Common myeloid progenitor, CD34-positive (primary cell): ENCODE measurements around the gene PMEPA1.

ENCODE experiments used
- CTCF ChIA-PET: fragments of 350-600 bp; sonication (Branson Sonifier 250); formaldehyde crosslinking; loops from one replicate; lab custom pipeline; 2021; ENCODE audit warnings: antibody characterized with exemption; lab: Charles Lee
- POLR2A ChIA-PET: fragments of 350-600 bp; sonication (Branson Sonifier 250); formaldehyde crosslinking; loops from one replicate; lab custom pipeline; 2021; ENCODE audit warnings: antibody characterized with exemption; lab: Charles Lee
- DNase-seq, 3 donors: peaks; one replicate each; pipeline versions ENCODE4 v3.0.0 to v3.0.0-alpha.2; 2013
- H3K27ac ChIP-seq, 2 experiments: 1 replicate in 1 of 2; 2 replicates in 1 of 2; pipeline ENCODE4 v1.7.0; 2013; ENCODE audit warnings: inconsistent platforms in 2 of 2, low read length in 2 of 2, mild to moderate bottlenecking in 2 of 2, low read depth in 1 of 2, moderate library complexity in 1 of 2; ENCODE audit not compliant: severe bottlenecking in 2 of 2, insufficient read depth in 1 of 2, poor library complexity in 1 of 2
- H3K27me3 ChIP-seq, 5 experiments: replicated peaks in 2 of 5; 1 replicate in 3 of 5; 2 replicates in 2 of 5; pipeline versions ENCODE4 v1.6.1 to v1.7.0; 2013; ENCODE audit warnings: low read length in 4 of 5, mild to moderate bottlenecking in 2 of 5, moderate library complexity in 2 of 5, inconsistent platforms in 1 of 5; ENCODE audit not compliant: insufficient read depth in 5 of 5, control insufficient read depth in 4 of 5
- H3K36me3 ChIP-seq, 4 experiments: 1 replicate in 2 of 4; 2 replicates in 2 of 4; pipeline versions ENCODE4 v1.6.1 to v1.7.0; 2013; ENCODE audit warnings: low read length in 3 of 4, control low read depth in 1 of 4, mild to moderate bottlenecking in 1 of 4; ENCODE audit not compliant: control insufficient read depth in 4 of 4, insufficient read depth in 4 of 4
- H3K4me1 ChIP-seq, 4 experiments: 1 replicate in 3 of 4; 2 replicates in 1 of 4; pipeline versions ENCODE4 v1.6.1 to v1.7.1; 2013; ENCODE audit warnings: low read length in 3 of 4, mild to moderate bottlenecking in 3 of 4, control low read depth in 1 of 4, inconsistent platforms in 1 of 4, moderate library complexity in 1 of 4; ENCODE audit not compliant: control insufficient read depth in 4 of 4, insufficient read depth in 4 of 4; ENCODE audit errors: control extremely low read depth in 1 of 4
- H3K4me3 ChIP-seq, 7 experiments: 1 replicate in 4 of 7; 2 replicates in 3 of 7; pipeline versions ENCODE4 v1.5.1 to v1.7.0; 2013; ENCODE audit warnings: mild to moderate bottlenecking in 7 of 7, low read length in 6 of 7, moderate library complexity in 6 of 7, inconsistent platforms in 2 of 7, low read depth in 2 of 7, control low read depth in 1 of 7; ENCODE audit not compliant: insufficient read depth in 4 of 7, control insufficient read depth in 1 of 7; ENCODE audit errors: extremely low read depth in 1 of 7
- H3K9me3 ChIP-seq, 5 experiments: 1 replicate in 4 of 5; 2 replicates in 1 of 5; pipeline versions ENCODE4 v1.6.1 to v1.7.1; 2013; ENCODE audit warnings: low read length in 4 of 5, mild to moderate bottlenecking in 2 of 5, inconsistent platforms in 1 of 5, low read depth in 1 of 5, moderate library complexity in 1 of 5; ENCODE audit not compliant: control insufficient read depth in 4 of 5, insufficient read depth in 2 of 5; ENCODE audit errors: control extremely low read depth in 1 of 5
- WGBS: methylation state at CpG from one replicate; pipeline ENCODE4 v1.1.5; 2013; ENCODE audit not compliant: insufficient coverage; 5-methylcytosine and 5-hydroxymethylcytosine counted together

Gene PMEPA1

DNA sequence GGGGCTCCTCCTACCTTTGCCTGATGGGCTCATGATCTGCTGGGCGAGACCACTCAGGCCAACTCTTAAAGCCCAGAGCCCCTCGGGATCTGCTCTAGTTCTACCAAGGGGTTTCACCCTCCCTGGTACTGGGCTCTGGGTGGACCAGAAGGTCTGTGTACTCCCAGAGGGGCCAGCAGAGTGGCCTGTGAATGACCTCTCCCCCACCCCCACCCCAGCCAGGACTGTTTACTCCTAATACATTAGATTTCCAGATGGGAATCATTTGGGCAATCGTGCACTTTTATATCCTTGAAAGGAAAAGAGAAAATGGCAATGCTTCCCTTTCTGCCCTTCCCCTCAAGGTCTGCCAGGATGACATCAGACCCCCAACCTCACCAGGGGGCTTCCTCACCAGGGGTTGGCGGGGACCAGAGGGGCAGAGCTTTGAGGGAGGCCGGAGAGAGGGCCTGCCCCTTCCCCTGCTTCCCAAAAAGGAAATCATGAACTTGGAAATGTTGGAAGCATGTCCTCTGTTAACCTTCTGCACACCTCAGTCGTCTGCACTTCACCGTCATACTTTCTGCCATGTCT lies 37.1 kb upstream of the PMEPA1 start:
- 88% methylated on average over 5 of the region's 7 CpGs for WGBS

DNA sequence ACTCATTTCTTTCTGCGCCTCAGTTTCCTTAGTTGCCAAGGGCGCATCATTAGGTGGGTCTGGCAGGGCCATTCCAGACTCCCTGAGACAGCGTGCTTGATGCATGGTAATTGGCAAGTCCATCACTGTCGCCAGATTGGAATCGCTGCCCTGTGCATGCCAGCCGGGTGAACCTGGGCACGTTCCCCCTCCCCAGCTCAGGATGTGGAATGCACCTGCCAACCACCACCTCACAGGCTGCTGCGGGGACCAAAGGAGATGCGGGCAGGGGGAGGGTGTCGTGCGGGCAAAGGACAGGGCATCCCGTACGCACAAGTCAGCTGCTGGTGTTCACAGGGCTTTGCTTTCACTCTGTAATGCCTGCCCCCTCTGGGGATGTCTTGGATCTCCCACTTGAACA lies 36.4 kb upstream of the PMEPA1 start:
- Histone ChIP-seq H3K27me3 (no peaks in the 10 kb centered on the region), H3K4me1 (peaks cover 0 to 29% (median 25%) of the 10 kb centered on the region in 4 experiments), H3K27ac (no peak overlapping the region), H3K4me3 (no peak overlapping the region), H3K36me3 (no peaks in the 10 kb centered on the region), H3K9me3 (no peaks in the 10 kb centered on the region)
- DNase-seq: no peak
- CTCF ChIA-PET: no interaction called here
- POLR2A ChIA-PET: no interaction called here
- WGBS: 95% methylated on average over 13 of the region's 13 CpGs

More for the DNA sequence above, 37.1 kb upstream of the PMEPA1 start:
- no peaks in the 10 kb centered on the region for H3K36me3 ChIP-seq
- H3K27ac ChIP-seq: no peak overlapping the region
- H3K4me1 ChIP-seq: peaks cover 0 to 29% (median 25%) of the 10 kb centered on the region in 4 experiments
- peaks cover 0 to 3% (median 0%) of the 10 kb centered on the region in 5 experiments for H3K9me3 ChIP-seq
- ChIA-PET POLR2A (no interaction called here), CTCF (no interaction called here)
- DNase-seq: no peak
- no peak overlapping the region for H3K4me3 ChIP-seq
- H3K27me3 ChIP-seq: no peaks in the 10 kb centered on the region

DNA sequence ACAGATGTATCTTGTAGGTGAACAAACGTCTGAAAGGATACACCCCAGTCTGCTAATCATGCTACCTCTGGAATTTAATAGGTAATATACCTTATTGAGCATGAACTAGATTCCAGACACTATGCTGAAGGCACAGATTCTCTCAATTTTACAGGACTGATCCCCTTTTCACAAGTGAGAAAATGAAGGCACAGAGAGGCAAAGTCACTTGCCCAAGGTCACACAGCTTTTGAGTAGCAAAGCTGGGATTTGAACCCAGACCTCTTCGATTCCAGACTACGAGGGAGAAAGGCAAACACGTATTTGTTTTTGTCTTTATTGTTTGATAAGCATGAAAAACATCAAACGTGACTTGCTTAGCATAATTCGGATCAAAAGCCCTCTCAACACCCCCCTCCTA lies 34.4 kb upstream of the PMEPA1 start:
- CTCF ChIA-PET: no interaction called here
- 96% methylated on average over 4 of the region's 6 CpGs for WGBS
- Histone ChIP-seq H3K27me3 (no peaks in the 10 kb centered on the region), H3K9me3 (no peaks in the 10 kb centered on the region), H3K27ac (no peak overlapping the region), H3K4me3 (no peak overlapping the region), H3K4me1 (peaks cover 0 to 18% (median 16%) of the 10 kb centered on the region in 4 experiments), H3K36me3 (no peaks in the 10 kb centered on the region)
- POLR2A ChIA-PET: no interaction called here
- no peak for DNase-seq

DNA sequence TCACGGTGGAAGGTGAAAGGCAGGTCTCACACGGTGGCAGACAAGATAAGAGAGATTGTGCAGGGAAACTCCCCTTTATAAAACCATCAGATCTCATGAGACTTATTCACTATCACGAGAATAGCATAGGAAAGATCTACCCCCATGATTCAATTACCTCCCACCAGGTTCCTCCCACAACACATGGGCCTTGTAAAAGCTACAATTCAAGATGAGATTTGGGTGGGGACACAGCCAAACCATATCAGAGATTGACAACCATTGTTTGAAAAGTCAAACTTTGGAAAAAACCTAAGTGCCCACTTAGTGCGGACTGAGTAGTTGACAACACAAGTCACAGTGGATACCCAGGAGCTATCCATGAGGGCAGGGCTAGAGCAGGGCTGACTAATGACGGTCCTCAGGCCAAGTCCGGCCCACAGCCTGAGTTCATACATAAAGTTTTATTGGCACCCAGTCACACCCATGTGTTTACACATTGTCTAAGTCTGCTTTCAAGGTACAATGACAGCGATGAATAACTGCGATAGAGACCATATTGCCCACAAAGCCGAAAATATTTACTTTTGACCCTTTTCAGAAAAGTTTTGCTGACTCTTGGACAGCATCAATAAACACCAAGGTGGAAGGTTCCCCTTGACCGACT lies 33.8 kb upstream of the PMEPA1 start:
- Histone ChIP-seq H3K4me1 (peaks cover 0 to 12% (median 10%) of the 10 kb centered on the region in 4 experiments), H3K9me3 (no peaks in the 10 kb centered on the region), H3K27ac (no peak overlapping the region), H3K36me3 (no peaks in the 10 kb centered on the region), H3K27me3 (no peaks in the 10 kb centered on the region), H3K4me3 (no peak overlapping the region)
- DNase-seq: no peak
- POLR2A ChIA-PET: no interaction called here
- WGBS: over 99% methylated on average over 9 of the region's 10 CpGs
- CTCF ChIA-PET: no interaction called here

DNA sequence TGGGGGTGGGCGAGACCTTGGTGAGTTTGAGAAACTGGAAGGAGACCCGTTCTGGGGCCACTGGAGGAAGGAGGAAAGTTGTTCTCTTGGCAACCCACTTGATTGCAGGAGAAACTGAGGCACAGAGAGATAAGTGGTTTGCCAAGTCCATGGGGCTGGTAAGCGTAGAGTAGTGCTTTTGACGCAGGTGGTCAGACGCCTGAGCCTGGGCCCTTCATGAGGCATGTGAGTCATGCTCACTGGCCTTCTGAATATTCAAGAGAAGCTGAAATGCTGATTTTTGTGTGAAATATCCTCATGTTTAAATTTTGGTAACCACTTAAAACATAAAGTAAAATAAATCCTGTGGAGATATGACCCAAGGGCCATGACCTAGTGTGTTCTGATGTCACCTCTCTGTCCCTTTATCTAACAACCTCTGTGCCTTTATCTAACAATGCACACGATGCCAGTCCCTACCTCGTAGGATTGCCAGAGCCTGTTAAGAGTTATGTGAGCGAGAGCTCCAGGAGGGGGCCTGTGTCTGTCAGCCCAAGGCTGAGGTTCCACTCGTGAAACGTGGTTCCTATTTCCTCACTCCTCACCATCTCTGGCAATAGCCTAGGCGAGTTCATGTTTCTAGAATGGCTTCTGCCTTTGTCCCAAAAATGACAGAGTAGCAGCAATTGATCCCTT lies 32.8 kb upstream of the PMEPA1 start:
- no peaks in the 10 kb centered on the region for H3K27me3 ChIP-seq
- WGBS: 79% methylated on average over 9 of the region's 11 CpGs
- no peaks in the 10 kb centered on the region for H3K9me3 ChIP-seq
- H3K36me3 ChIP-seq: no peaks in the 10 kb centered on the region
- DNase-seq: peak in 2 of 3 donors; percentile 13 to 33
- ChIA-PET CTCF (interaction anchor here (1.0 kb wide), 1 partner anchor 10 kb away, joined by 3 read pairs; no protein-coding TSS in a partner anchor), POLR2A (no interaction called here)
- H3K27ac ChIP-seq: no peak overlapping the region
- H3K4me1 ChIP-seq: peaks cover 0 to 3% (median 1%) of the 10 kb centered on the region in 4 experiments
- no peak overlapping the region for H3K4me3 ChIP-seq

DNA sequence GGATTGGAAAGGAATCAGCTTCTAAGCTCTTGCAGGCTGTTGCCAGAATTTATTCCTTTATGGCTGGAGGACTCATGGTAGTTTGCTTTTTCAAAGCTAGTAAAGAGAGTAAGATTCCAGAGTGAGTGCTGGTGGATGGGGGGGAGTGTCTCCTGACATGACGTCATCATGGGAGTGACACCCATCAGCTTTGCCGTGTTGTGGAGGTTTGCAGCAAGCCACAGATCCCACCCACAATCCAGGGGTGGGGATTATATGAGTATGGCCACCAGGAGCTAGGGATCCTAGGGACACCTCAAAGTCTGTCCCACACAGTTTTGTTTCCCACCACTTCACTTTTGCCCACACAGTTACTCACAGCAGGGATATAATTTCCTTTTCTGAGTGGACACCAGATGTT lies 28.7 kb upstream of the PMEPA1 start:
- Histone ChIP-seq H3K4me3 (no peak overlapping the region), H3K9me3 (no peaks in the 10 kb centered on the region), H3K4me1 (no peaks in the 10 kb centered on the region), H3K36me3 (no peaks in the 10 kb centered on the region), H3K27ac (no peak overlapping the region), H3K27me3 (no peaks in the 10 kb centered on the region)
- ChIA-PET POLR2A (interaction anchor here (0.5 kb wide), 1 partner anchor 342 kb away, joined by 3 read pairs; no protein-coding TSS in a partner anchor), CTCF (no interaction called here)
- DNase-seq: no peak
- 83% methylated on average over 1 of the region's 2 CpGs for WGBS

DNA sequence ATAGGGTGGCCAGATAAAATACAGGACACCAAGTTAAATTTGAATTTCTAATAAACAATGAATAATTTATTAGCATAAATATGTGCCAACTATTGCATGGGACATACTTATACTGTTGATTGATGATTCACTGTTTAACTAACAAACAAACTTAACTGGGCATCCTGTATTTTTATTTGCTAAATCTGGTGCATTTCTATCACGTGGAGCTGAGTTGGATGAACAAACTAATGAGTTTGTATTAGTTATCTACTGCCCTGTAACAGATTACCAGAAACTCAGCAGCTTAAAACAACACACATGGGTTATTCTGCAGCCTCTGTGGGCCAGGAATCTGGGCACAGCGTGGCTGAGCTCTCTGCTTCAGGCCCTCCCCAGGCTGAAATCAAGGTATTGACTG lies 28.2 kb upstream of the PMEPA1 start:
- H3K4me1 ChIP-seq: no peaks in the 10 kb centered on the region
- CTCF ChIA-PET: no interaction called here

More for the DNA sequence above, 28.2 kb upstream of the PMEPA1 start:
- POLR2A ChIA-PET: interaction anchor here (0.5 kb wide), 1 partner anchor 343 kb away, joined by 3 read pairs; no protein-coding TSS in a partner anchor
- WGBS: no CpG with 5 or more reads among the region's 2 CpGs
- H3K9me3 ChIP-seq: no peaks in the 10 kb centered on the region
- DNase-seq: no peak
- H3K4me3 ChIP-seq: no peak overlapping the region
- H3K27ac ChIP-seq: no peak overlapping the region
- H3K27me3 ChIP-seq: no peaks in the 10 kb centered on the region
- H3K36me3 ChIP-seq: no peaks in the 10 kb centered on the region
